Measurements from ENCODE around the gene TNFAIP8. TPM values are rescaled to one million over a fixed set of nuclear protein-coding genes. Genes with fewer than 3 reads are reported as not detected.

Gene TNFAIP8
- total and polyA plus RNA-seq, 2 of the 13 experiments (the other 11 are each of a cell fraction or from before 2014, with no cell fraction given), result 6.4 to 11.2 TPM

GRCh38 chr5:119315516-119315949 is 40.3 kb upstream of the TNFAIP8 start (continued):
- TF ChIP-seq BORCS8-MEF2B (CRISPR knock-in tag; IDR thresholded peaks at IDR 0.05) (no peak), SMARCC2 (IDR thresholded peaks at IDR 0.05) (no peak)

- Histone ChIP-seq H3K4me2 (ENCODE audit: low read depth, low read length) (no peak overlapping the region), H3K27ac (ENCODE audit: extremely low read length, insufficient read depth, low read length) (no peak overlapping the region), H3K9ac (ENCODE audit: insufficient read depth, low read depth, low read length) (no peak overlapping the region), H3K79me2 (ENCODE audit: insufficient read depth, low read length) (no peaks in the 10 kb centered on the region), H3K27me3 (ENCODE audit: control insufficient read depth in 1 of 2, insufficient read depth in 2 of 2, low read length in 2 of 2) (no peaks in the 10 kb centered on the region), H3K36me3 (replicated peaks in 1 of 2; ENCODE audit: control insufficient read depth in 1 of 2, insufficient read depth in 2 of 2, low read length in 2 of 2) (no peaks in the 10 kb centered on the region), H3K4me1 (ENCODE audit: insufficient read depth, low read length) (peaks cover 22% of the 10 kb centered on the region), H2AFZ (ENCODE audit: low read length) (no peak overlapping the region), H4K20me1 (ENCODE audit: insufficient read depth, low read length) (no peaks in the 10 kb centered on the region), H3K4me3 (replicated peaks in 1 of 3; ENCODE audit: insufficient read depth in 1 of 3, low read depth in 2 of 3, low read length in 3 of 3) (no peak overlapping the region), H3K9me3 (ENCODE audit: low read length) (no peaks in the 10 kb centered on the region)
- no TSS peak for BruUV-seq (replicated peaks)
- ChIA-PET POLR2A (interaction anchor here (0.6 to 1.7 kb wide), 4 partner anchors 11 to 336 kb away, joined by 3 to 5 read pairs (median 3); no protein-coding TSS in a partner anchor), CTCF (ENCODE audit: low intra/inter-chr PET ratio, low total read pairs) (no interaction called here)
- WGBS (ENCODE audit: low lambda C conversion rate), result 98% methylated on average over 8 of the region's 8 CpGs
- no peak for ATAC-seq
- intact Hi-C loops (cut with micrococcal nuclease; ENCODE audit: unreplicated experiment), result loop anchor here (5.0 kb wide), 1 partner anchor 96 kb away; no protein-coding TSS in a partner anchor
- no peak for TF ChIP-seq SETDB1 (CRISPR knock-in tag; IDR thresholded peaks at IDR 0.05; ENCODE audit: borderline replicate concordance)
- TF ChIP-seq, protein P1, sequence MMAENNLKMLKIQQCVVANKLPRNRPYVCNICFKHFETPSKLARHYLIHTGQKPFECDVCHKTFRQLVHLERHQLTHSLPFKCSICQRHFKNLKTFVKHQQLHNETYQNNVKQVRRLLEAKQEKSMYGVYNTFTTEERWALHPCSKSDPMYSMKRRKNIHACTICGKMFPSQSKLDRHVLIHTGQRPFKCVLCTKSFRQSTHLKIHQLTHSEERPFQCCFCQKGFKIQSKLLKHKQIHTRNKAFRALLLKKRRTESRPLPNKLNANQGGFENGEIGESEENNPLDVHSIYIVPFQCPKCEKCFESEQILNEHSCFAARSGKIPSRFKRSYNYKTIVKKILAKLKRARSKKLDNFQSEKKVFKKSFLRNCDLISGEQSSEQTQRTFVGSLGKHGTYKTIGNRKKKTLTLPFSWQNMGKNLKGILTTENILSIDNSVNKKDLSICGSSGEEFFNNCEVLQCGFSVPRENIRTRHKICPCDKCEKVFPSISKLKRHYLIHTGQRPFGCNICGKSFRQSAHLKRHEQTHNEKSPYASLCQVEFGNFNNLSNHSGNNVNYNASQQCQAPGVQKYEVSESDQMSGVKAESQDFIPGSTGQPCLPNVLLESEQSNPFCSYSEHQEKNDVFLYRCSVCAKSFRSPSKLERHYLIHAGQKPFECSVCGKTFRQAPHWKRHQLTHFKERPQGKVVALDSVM (CRISPR knock-in tag; IDR thresholded peaks at IDR 0.05), result 0 out of 2 replicates have a peak, but pooled peaks have one; percentile 60
- DNase-seq (ENCODE audit: low spot score), result no peak
- in situ Hi-C loops (cut with HindIII; ENCODE audit: extremely low pct_ligation_motif_present, low pct_unique_long_range_greater_than_20kb), result no loop called here
- no peak for FAIRE-seq
These were observed 39.7 kb upstream of the TNFAIP8 start for GRCh38 chr5:119316086-119316485.

DNA sequence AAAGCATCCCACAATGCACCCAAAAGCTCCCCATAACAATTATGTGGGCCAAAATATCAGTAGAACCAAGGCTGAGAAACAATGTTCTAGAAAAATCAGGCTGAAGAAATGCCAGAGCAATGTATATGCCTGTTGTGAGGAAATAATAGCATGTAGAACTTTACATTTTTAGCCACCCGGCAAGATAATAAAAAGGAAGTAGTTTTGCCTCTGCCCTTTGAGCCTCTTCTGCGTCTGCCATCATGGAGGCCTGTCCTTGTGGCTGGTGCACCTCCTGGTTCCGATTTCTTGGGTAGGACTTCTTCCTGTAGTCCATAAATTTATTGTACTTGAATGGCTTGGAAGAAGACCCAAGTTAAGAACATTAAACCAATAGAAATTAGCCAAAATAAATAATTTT is 38.9 kb upstream of the TNFAIP8 start:
- Histone ChIP-seq H3K27ac (ENCODE audit: extremely low read length, insufficient read depth, low read length) (no peak overlapping the region), H3K36me3 (replicated peaks in 1 of 2; ENCODE audit: control insufficient read depth in 1 of 2, insufficient read depth in 2 of 2, low read length in 2 of 2) (no peaks in the 10 kb centered on the region), H4K20me1 (ENCODE audit: insufficient read depth, low read length) (no peaks in the 10 kb centered on the region), H3K9me3 (ENCODE audit: low read length) (no peaks in the 10 kb centered on the region), H3K79me2 (ENCODE audit: insufficient read depth, low read length) (no peaks in the 10 kb centered on the region), H3K27me3 (ENCODE audit: control insufficient read depth in 1 of 2, insufficient read depth in 2 of 2, low read length in 2 of 2) (no peaks in the 10 kb centered on the region), H3K4me3 (replicated peaks in 1 of 3; ENCODE audit: insufficient read depth in 1 of 3, low read depth in 2 of 3, low read length in 3 of 3) (no peak overlapping the region), H3K4me1 (ENCODE audit: insufficient read depth, low read length) (peaks cover 22% of the 10 kb centered on the region), H2AFZ (ENCODE audit: low read length) (no peak overlapping the region), H3K9ac (ENCODE audit: insufficient read depth, low read depth, low read length) (no peak overlapping the region), H3K4me2 (ENCODE audit: low read depth, low read length) (no peak overlapping the region)
- ATAC-seq (no peak), FAIRE-seq (no peak), DNase-seq (ENCODE audit: low spot score) (no peak)
- intact Hi-C loops (cut with micrococcal nuclease; ENCODE audit: unreplicated experiment) (loop anchor here (5.0 kb wide), 1 partner anchor 95 kb away; no protein-coding TSS in a partner anchor), in situ Hi-C loops (cut with HindIII; ENCODE audit: extremely low pct_ligation_motif_present, low pct_unique_long_range_greater_than_20kb) (no loop called here)
- 99% methylated on average over 3 of the region's 3 CpGs for WGBS (ENCODE audit: low lambda C conversion rate)
- ChIA-PET POLR2A (no interaction called here), CTCF (ENCODE audit: low intra/inter-chr PET ratio, low total read pairs) (no interaction called here)
- TF ChIP-seq NFYB (CRISPR knock-in tag; IDR thresholded peaks at IDR 0.05), result no peak
- TF ChIP-seq, protein P2, sequence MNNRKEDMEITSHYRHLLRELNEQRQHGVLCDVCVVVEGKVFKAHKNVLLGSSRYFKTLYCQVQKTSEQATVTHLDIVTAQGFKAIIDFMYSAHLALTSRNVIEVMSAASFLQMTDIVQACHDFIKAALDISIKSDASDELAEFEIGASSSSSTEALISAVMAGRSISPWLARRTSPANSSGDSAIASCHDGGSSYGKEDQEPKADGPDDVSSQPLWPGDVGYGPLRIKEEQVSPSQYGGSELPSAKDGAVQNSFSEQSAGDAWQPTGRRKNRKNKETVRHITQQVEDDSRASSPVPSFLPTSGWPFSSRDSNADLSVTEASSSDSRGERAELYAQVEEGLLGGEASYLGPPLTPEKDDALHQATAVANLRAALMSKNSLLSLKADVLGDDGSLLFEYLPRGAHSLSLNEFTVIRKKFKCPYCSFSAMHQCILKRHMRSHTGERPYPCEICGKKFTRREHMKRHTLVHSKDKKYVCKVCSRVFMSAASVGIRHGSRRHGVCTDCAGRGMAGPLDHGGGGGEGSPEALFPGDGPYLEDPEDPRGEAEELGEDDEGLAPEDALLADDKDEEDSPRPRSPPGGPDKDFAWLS (CRISPR knock-in tag; IDR thresholded peaks at IDR 0.05; ENCODE audit: borderline replicate concordance), result no peak
- no peak for TF ChIP-seq ZNF296 (CRISPR knock-in tag; conservative IDR thresholded peaks at IDR 0.05)
- TF ChIP-seq NFYC (CRISPR knock-in tag; IDR thresholded peaks at IDR 0.05), result no peak
- no peak for TF ChIP-seq XRCC5 (optimal IDR thresholded peaks at IDR 0.05; ENCODE audit: low read length)
- TF ChIP-seq ZNF44 (CRISPR knock-in tag; IDR thresholded peaks at IDR 0.05), result no peak
- no peak for TF ChIP-seq ZBTB42 (CRISPR knock-in tag; IDR thresholded peaks at IDR 0.05)
- no peak for TF ChIP-seq ZNF501 (CRISPR knock-in tag; IDR thresholded peaks at IDR 0.05)
- TF ChIP-seq ZFP37 (CRISPR knock-in tag; IDR thresholded peaks at IDR 0.05; ENCODE audit: borderline replicate concordance), result no peak
- no peak for TF ChIP-seq ZNF251 (CRISPR knock-in tag; IDR thresholded peaks at IDR 0.05)
- TF ChIP-seq ARNTL (CRISPR knock-in tag; IDR thresholded peaks at IDR 0.05), result no peak
- no TSS peak for BruUV-seq (replicated peaks)

All from HepG2 (cell line).